ENCODE measurements around the gene MAP4K4. TPM values are rescaled to one million over a fixed set of nuclear protein-coding genes. Genes with fewer than 3 reads are reported as not detected.

Gene MAP4K4
- total RNA-seq, 2 donors from 2014 or later = 47.5 to 50.4 TPM

- peaks cover 83% of the 10 kb centered on the region for H3K36me3 ChIP-seq
- no peak overlapping the region for H3K27ac ChIP-seq
- no peaks in the 10 kb centered on the region for H3K4me1 ChIP-seq
- no peaks in the 10 kb centered on the region for H3K27me3 ChIP-seq
- TF ChIP-seq, protein P1, sequence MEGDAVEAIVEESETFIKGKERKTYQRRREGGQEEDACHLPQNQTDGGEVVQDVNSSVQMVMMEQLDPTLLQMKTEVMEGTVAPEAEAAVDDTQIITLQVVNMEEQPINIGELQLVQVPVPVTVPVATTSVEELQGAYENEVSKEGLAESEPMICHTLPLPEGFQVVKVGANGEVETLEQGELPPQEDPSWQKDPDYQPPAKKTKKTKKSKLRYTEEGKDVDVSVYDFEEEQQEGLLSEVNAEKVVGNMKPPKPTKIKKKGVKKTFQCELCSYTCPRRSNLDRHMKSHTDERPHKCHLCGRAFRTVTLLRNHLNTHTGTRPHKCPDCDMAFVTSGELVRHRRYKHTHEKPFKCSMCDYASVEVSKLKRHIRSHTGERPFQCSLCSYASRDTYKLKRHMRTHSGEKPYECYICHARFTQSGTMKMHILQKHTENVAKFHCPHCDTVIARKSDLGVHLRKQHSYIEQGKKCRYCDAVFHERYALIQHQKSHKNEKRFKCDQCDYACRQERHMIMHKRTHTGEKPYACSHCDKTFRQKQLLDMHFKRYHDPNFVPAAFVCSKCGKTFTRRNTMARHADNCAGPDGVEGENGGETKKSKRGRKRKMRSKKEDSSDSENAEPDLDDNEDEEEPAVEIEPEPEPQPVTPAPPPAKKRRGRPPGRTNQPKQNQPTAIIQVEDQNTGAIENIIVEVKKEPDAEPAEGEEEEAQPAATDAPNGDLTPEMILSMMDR (IDR thresholded peaks at IDR 0.05) = no peak
- no peak for DNase-seq (ENCODE audit: low spot score)
- no peaks in the 10 kb centered on the region for H3K9me3 ChIP-seq
- H3K4me3 ChIP-seq = no peak overlapping the region
Measured at GRCh38 chr2:101868525-101868924, 171.0 kb downstream of the MAP4K4 start.

GRCh38 chr2:101869527-101869926 lies 172.0 kb downstream of the MAP4K4 start:
- Histone ChIP-seq H3K36me3 (peaks cover 88% of the 10 kb centered on the region), H3K27ac (no peak overlapping the region), H3K4me3 (no peak overlapping the region), H3K9me3 (no peaks in the 10 kb centered on the region), H3K4me1 (no peaks in the 10 kb centered on the region), H3K27me3 (no peaks in the 10 kb centered on the region)
- DNase-seq (ENCODE audit: low spot score) = no peak
- TF ChIP-seq, protein P1 (IDR thresholded peaks at IDR 0.05) = no peak

- no peaks in the 10 kb centered on the region for H3K27me3 ChIP-seq
- H3K4me3 ChIP-seq = no peak overlapping the region
- TF ChIP-seq, protein P1 (IDR thresholded peaks at IDR 0.05) = no peak
- H3K27ac ChIP-seq = no peak overlapping the region
- DNase-seq (ENCODE audit: low spot score) = no peak
- H3K36me3 ChIP-seq = peaks cover 89% of the 10 kb centered on the region
- H3K9me3 ChIP-seq = no peaks in the 10 kb centered on the region
- no peaks in the 10 kb centered on the region for H3K4me1 ChIP-seq
Measured at GRCh38 chr2:101870444-101870843, 172.9 kb downstream of the MAP4K4 start.

GRCh38 chr2:101871480-101871879 lies 174.0 kb downstream of the MAP4K4 start:
- H3K9me3 ChIP-seq = no peaks in the 10 kb centered on the region
- H3K36me3 ChIP-seq = peaks cover 84% of the 10 kb centered on the region
- no peak for DNase-seq (ENCODE audit: low spot score)
- H3K27ac ChIP-seq = no peak overlapping the region
- no peaks in the 10 kb centered on the region for H3K27me3 ChIP-seq
- no peaks in the 10 kb centered on the region for H3K4me1 ChIP-seq
- H3K4me3 ChIP-seq = no peak overlapping the region
- TF ChIP-seq, protein P1 (IDR thresholded peaks at IDR 0.05) = no peak

DNA sequence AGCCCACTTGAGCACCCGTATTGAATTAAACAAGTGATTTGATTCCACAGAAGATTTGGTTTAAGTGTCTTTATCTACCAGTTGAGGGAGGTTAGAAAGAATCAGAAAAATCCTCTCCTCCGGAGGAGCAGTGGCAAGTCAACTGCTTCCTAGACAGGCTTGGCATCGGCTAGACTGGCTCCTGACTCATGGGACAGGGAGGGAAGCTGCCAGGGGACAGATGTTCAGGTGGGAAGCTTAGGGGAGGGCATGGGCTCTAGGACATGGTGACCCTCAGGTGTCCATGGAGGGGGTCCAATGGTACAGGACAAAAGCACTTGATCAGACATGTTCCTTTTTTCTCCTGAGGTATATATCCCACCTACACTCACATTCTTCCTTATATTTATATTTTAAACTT lies 175.0 kb downstream of the MAP4K4 start:
- H3K9me3 ChIP-seq = no peaks in the 10 kb centered on the region
- no peaks in the 10 kb centered on the region for H3K4me1 ChIP-seq
- no peak overlapping the region for H3K4me3 ChIP-seq
- H3K27ac ChIP-seq = no peak overlapping the region
- peaks cover 84% of the 10 kb centered on the region for H3K36me3 ChIP-seq
- TF ChIP-seq, protein P1 (IDR thresholded peaks at IDR 0.05) = no peak
- no peak for DNase-seq (ENCODE audit: low spot score)
- no peaks in the 10 kb centered on the region for H3K27me3 ChIP-seq

- H3K27me3 ChIP-seq = no peaks in the 10 kb centered on the region
- H3K4me3 ChIP-seq = no peak overlapping the region
- no peak for DNase-seq (ENCODE audit: low spot score)
- H3K27ac ChIP-seq = no peak overlapping the region
- TF ChIP-seq, protein P1 (IDR thresholded peaks at IDR 0.05) = peak in 1 of 2 donors; percentile 17
- H3K9me3 ChIP-seq = no peaks in the 10 kb centered on the region
- H3K36me3 ChIP-seq = peaks cover 84% of the 10 kb centered on the region
- H3K4me1 ChIP-seq = no peaks in the 10 kb centered on the region
Measured at GRCh38 chr2:101873543-101873942, 176.0 kb downstream of the MAP4K4 start.

Measured in right atrium auricular region (tissue), 2 donors.